Mesothelial cell of epicardium (in vitro differentiated cells): ENCODE results near the gene ESX1. TPM values are rescaled to one million over a fixed set of nuclear protein-coding genes. Genes with fewer than 3 reads are reported as not detected.

Experiments
- DNase-seq, 2 experiments: peaks; one replicate each; pipeline ENCODE4 v3.0.0; 2021; ENCODE audit warnings: low spot score in 2 of 2; ENCODE audit not compliant: unreplicated experiment in 2 of 2
- H3K27ac Mint-ChIP-seq: 2 replicates; pipeline ENCODE4 v1.8.0; 2021; ENCODE audit warnings: mixed read lengths
- H3K27me3 Mint-ChIP-seq: 2 replicates; pipeline ENCODE4 v1.8.0; 2021; ENCODE audit warnings: low read depth, mixed read lengths
- H3K36me3 Mint-ChIP-seq: 2 replicates; pipeline ENCODE4 v1.8.0; 2021; ENCODE audit warnings: mixed read lengths
- H3K4me1 Mint-ChIP-seq: 2 replicates; pipeline ENCODE4 v1.8.0; 2021; ENCODE audit warnings: mixed read lengths
- H3K4me3 Mint-ChIP-seq: 2 replicates; pipeline ENCODE4 v1.8.0; 2021; ENCODE audit warnings: mild to moderate bottlenecking, moderate library complexity, mixed read lengths
- H3K9me3 Mint-ChIP-seq: 2 replicates; pipeline ENCODE4 v1.8.0; 2021; ENCODE audit warnings: mixed read lengths
- CTCF ChIP-seq: fragments of 200-600 bp; sonication (generic); IDR thresholded peaks from one replicate; pipeline ENCODE4 v1.5.0; 2021; ENCODE audit warnings: antibody characterized with exemption; ENCODE audit not compliant: unreplicated experiment
- total RNA-seq: library from RNA; stranded (reverse); gene quantifications from 3 replicates; pipeline ENCODE4 v1.2.1, GENCODE V29; 2021

ESX1 gene
- total RNA-seq, 1 donor from 2014 or later = not detected

- Mint-ChIP-seq H3K4me3 (no peak overlapping the region), H3K27ac (no peak overlapping the region), H3K9me3 (peaks cover 8% of the 10 kb centered on the region), H3K36me3 (no peaks in the 10 kb centered on the region), H3K27me3 (peaks cover 2% of the 10 kb centered on the region), H3K4me1 (peaks cover 24% of the 10 kb centered on the region)
- no peak for DNase-seq
- TF ChIP-seq CTCF = no peak
Measured at GRCh38 chrX:104284507-104284906, 29.8 kb upstream of the ESX1 start.

- H3K27ac Mint-ChIP-seq = no peak overlapping the region
- H3K9me3 Mint-ChIP-seq = peaks cover 19% of the 10 kb centered on the region
- H3K36me3 Mint-ChIP-seq = no peaks in the 10 kb centered on the region
Measured at GRCh38 chrX:104282166-104282725, 27.5 kb upstream of the ESX1 start.

GRCh38 chrX:104281564-104281963 lies 26.8 kb upstream of the ESX1 start:
- Mint-ChIP-seq H3K4me3 (no peak overlapping the region), H3K27me3 (peaks cover 2% of the 10 kb centered on the region), H3K27ac (no peak overlapping the region)

More at GRCh38 chrX:104282166-104282725, 27.5 kb upstream of the ESX1 start:
- DNase-seq = no peak
- Mint-ChIP-seq H3K27me3 (peaks cover 2% of the 10 kb centered on the region), H3K4me3 (no peak overlapping the region), H3K4me1 (peaks cover 24% of the 10 kb centered on the region)
- no peak for TF ChIP-seq CTCF

GRCh38 chrX:104280609-104281008 lies 25.9 kb upstream of the ESX1 start:
- DNase-seq = no peak
- Mint-ChIP-seq H3K27me3 (peaks cover 2% of the 10 kb centered on the region), H3K4me1 (peaks cover 21% of the 10 kb centered on the region), H3K9me3 (peaks cover 23% of the 10 kb centered on the region), H3K4me3 (no peak overlapping the region), H3K36me3 (no peaks in the 10 kb centered on the region), H3K27ac (no peak overlapping the region)
- no peak for TF ChIP-seq CTCF

More at GRCh38 chrX:104281564-104281963, 26.8 kb upstream of the ESX1 start:
- DNase-seq = no peak
- Mint-ChIP-seq H3K9me3 (peaks cover 23% of the 10 kb centered on the region), H3K36me3 (no peaks in the 10 kb centered on the region), H3K4me1 (peaks cover 24% of the 10 kb centered on the region)
- TF ChIP-seq CTCF = no peak

- peaks cover 8% of the 10 kb centered on the region for H3K9me3 Mint-ChIP-seq
- H3K36me3 Mint-ChIP-seq = no peaks in the 10 kb centered on the region
- H3K4me3 Mint-ChIP-seq = no peak overlapping the region
- DNase-seq = peak in 1 of 2 experiments; percentile 44
- H3K27me3 Mint-ChIP-seq = peaks cover 60% of the 10 kb centered on the region
- H3K4me1 Mint-ChIP-seq = no peaks in the 10 kb centered on the region
- H3K27ac Mint-ChIP-seq = no peak overlapping the region
- peak; percentile 60 for TF ChIP-seq CTCF
Measured at GRCh38 chrX:104270916-104271512, 16.3 kb upstream of the ESX1 start.
